WERI-Rb-1 (cell line): ENCODE data around the gene CMTM7.

ENCODE experiments used
- DNase-seq: peaks from one replicate; pipeline ENCODE4 v3.0.0-alpha.2; 2020
- H3K27ac ChIP-seq: fragments of 250-450 bp; sonication (Bioruptor Pico); 2 replicates; pipeline ENCODE4 v1.5.1; 2020; ENCODE audit warnings: mild to moderate bottlenecking, moderate library complexity
- H3K27me3 ChIP-seq: fragments of 250-450 bp; sonication (Bioruptor Pico); 2 replicates; pipeline ENCODE4 v1.5.1; 2021; ENCODE audit warnings: mild to moderate bottlenecking, low read depth, moderate library complexity; ENCODE audit not compliant: insufficient read depth, severe bottlenecking
- H3K36me3 ChIP-seq: fragments of 250-450 bp; sonication (Bioruptor Pico); 2 replicates; pipeline ENCODE4 v1.5.1; 2020; ENCODE audit warnings: mild to moderate bottlenecking, moderate library complexity
- H3K4me3 ChIP-seq: 2 replicates; pipeline ENCODE4 v1.5.1; 2011; ENCODE audit warnings: low read depth, mild to moderate bottlenecking, control low read depth, low read length
- H3K9me3 ChIP-seq: fragments of 250-450 bp; sonication (Bioruptor Pico); 2 replicates; pipeline ENCODE4 v1.5.1; 2021; ENCODE audit warnings: mild to moderate bottlenecking, moderate library complexity; ENCODE audit not compliant: severe bottlenecking
- TF ChIP-seq, protein P1 (sequence below): IDR thresholded peaks from 2 replicates; pipeline ENCODE4 v1.5.1; 2011; ENCODE audit warnings: low read depth, mild to moderate bottlenecking, control low read depth, inconsistent platforms, low read length

CMTM7 gene

DNA sequence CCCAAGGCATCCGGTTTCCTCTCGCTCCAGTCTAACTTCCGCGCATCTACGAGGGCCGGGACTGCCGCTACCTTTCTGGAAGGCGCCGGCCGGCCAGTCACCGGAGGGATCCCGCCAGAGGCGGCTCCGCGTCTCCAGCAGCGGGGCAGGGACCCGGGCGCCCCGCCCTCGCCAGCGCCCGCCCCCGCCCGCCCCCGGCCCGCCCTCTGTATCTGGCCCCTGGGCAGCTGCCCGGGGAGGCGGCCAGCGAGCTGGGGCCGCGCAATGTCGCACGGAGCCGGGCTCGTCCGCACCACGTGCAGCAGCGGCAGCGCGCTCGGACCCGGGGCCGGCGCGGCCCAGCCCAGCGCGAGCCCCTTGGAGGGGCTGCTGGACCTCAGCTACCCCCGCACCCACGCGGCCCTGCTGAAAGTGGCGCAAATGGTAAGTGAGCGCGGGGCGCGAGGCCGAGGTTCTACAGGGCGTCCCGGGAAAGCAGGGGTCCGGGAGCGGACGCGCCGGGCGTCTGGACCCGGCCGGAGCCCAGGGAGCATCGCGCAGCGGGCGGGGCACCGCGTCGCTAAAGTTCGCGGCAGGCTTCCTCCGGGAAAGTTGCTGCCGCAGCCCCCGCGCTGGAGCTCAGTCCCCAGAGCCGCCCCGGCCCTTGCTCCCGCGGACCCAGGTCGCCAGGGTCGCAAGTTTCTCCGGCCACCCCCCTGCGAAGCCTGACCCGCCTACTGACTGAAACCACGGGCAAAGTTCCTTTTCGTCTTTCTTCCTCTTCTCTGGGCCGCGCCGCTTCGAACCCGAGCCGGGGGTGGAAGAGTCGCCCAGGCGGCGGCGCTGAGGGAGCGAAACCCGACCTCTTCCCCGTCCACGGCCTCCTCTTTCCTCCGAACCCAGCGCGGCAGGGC is at the start of gene CMTM7:
TSS of gene CMTM7 (plus strand) at position 211 of the 893 bp plus-strand sequence. CDS start at position 265, 54 bp downstream.
- Histone ChIP-seq H3K27ac (no peak within 1 kb of the TSS), H3K27me3 (no peaks in the 10 kb centered on the region), H3K9me3 (peaks cover 3% of the 10 kb centered on the region), H3K4me3 (peak within 1 kb of the TSS; percentile 32), H3K36me3 (no peaks in the 10 kb centered on the region)
- TF ChIP-seq, protein P1, sequence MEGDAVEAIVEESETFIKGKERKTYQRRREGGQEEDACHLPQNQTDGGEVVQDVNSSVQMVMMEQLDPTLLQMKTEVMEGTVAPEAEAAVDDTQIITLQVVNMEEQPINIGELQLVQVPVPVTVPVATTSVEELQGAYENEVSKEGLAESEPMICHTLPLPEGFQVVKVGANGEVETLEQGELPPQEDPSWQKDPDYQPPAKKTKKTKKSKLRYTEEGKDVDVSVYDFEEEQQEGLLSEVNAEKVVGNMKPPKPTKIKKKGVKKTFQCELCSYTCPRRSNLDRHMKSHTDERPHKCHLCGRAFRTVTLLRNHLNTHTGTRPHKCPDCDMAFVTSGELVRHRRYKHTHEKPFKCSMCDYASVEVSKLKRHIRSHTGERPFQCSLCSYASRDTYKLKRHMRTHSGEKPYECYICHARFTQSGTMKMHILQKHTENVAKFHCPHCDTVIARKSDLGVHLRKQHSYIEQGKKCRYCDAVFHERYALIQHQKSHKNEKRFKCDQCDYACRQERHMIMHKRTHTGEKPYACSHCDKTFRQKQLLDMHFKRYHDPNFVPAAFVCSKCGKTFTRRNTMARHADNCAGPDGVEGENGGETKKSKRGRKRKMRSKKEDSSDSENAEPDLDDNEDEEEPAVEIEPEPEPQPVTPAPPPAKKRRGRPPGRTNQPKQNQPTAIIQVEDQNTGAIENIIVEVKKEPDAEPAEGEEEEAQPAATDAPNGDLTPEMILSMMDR, result no peak
- peak; percentile 17 for DNase-seq

- TF ChIP-seq, protein P1, result no peak
- Histone ChIP-seq H3K27ac (no peak overlapping the region), H3K4me3 (no peak overlapping the region), H3K36me3 (no peaks in the 10 kb centered on the region), H3K27me3 (no peaks in the 10 kb centered on the region), H3K9me3 (no peaks in the 10 kb centered on the region)
- no peak for DNase-seq
These were observed 44.1 kb upstream of the CMTM7 start for GRCh38 chr3:32347343-32348125.

- Histone ChIP-seq H3K27ac (no peak overlapping the region), H3K4me3 (no peak overlapping the region), H3K27me3 (no peaks in the 10 kb centered on the region), H3K9me3 (no peaks in the 10 kb centered on the region), H3K36me3 (no peaks in the 10 kb centered on the region)
- DNase-seq, result no peak
- TF ChIP-seq, protein P1, result no peak
These were observed 42.5 kb upstream of the CMTM7 start for GRCh38 chr3:32349184-32349583.

DNA sequence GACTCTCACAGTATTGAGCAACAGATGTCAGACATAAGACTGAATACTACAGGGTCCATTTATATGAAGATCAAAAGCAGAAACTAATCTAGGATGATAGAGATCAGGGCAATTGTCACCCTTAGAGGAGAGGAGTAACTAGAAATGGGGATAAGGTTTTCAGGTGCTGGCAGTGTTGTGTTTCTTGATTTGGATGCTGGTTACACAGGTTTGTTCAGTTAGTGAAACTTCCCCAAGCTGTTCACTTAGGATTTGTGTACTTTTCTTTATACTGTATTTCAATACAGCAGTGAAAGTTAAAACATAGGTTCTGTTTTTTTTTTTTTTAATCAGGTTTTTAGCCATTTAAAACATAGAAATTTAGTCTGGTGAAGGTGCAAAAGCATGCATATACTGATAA is 39.1 kb upstream of the CMTM7 start:
- H3K4me3 ChIP-seq, result no peak overlapping the region
- H3K36me3 ChIP-seq, result no peaks in the 10 kb centered on the region
- H3K9me3 ChIP-seq, result no peaks in the 10 kb centered on the region
- no peak overlapping the region for H3K27ac ChIP-seq
- H3K27me3 ChIP-seq, result no peaks in the 10 kb centered on the region
- TF ChIP-seq, protein P1, result no peak
- DNase-seq, result no peak

- TF ChIP-seq, protein P1, result no peak
- Histone ChIP-seq H3K36me3 (no peaks in the 10 kb centered on the region), H3K27me3 (no peaks in the 10 kb centered on the region), H3K9me3 (no peaks in the 10 kb centered on the region), H3K27ac (no peak overlapping the region), H3K4me3 (no peak overlapping the region)
- DNase-seq, result no peak
These were observed 38.3 kb upstream of the CMTM7 start for GRCh38 chr3:32353351-32353750.
